ENCODE results near the gene HLTF.

- TF ChIP-seq YY1 (IDR thresholded peaks at IDR 0.05; ENCODE audit: insufficient read depth, insufficient read length): no peak
- no peak for TF ChIP-seq ZNF274 (IDR thresholded peaks at IDR 0.05; ENCODE audit: low read depth, low read length)
These were observed 28.1 kb upstream of the HLTF start for GRCh38 chr3:149114458-149114857.
